Glomerular endothelial cell (primary cell): ENCODE data around the gene MED26. TPM values are rescaled to one million over a fixed set of nuclear protein-coding genes. Genes with fewer than 3 reads are reported as not detected.

ENCODE experiments used
- DNase-seq: peaks from one replicate; pipeline ENCODE4 v3.0.0-alpha.2; 2011; ENCODE audit warnings: low read depth, low spot score; ENCODE audit errors: extremely low read depth
- total RNA-seq: library from RNA; depleted of rRNA; stranded (reverse); fragments of >200 nt; gene quantifications from 2 replicates; pipeline ENCODE4 v1.2.3, GENCODE V29; 2015

Gene MED26
- total RNA-seq, 1 donor from 2014 or later: 11.7 TPM

- no peak for DNase-seq
These were observed 22.8 kb upstream of the MED26 start for GRCh38 chr19:16650821-16651220.

- DNase-seq: no peak
These were observed 21.7 kb upstream of the MED26 start for GRCh38 chr19:16649734-16650133.

GRCh38 chr19:16645140-16645539, 17.1 kb upstream of the MED26 start:
- no peak for DNase-seq

- DNase-seq: no peak
These were observed 13.7 kb upstream of the MED26 start for GRCh38 chr19:16641695-16642094.

- no peak for DNase-seq
These were observed 12.9 kb upstream of the MED26 start for GRCh38 chr19:16640951-16641350.

GRCh38 chr19:16638666-16639065, 10.7 kb upstream of the MED26 start:
- DNase-seq: no peak

- no peak for DNase-seq
These were observed 9.5 kb upstream of the MED26 start for GRCh38 chr19:16637535-16637934.

GRCh38 chr19:16631465-16631864, 3.5 kb upstream of the MED26 start:
- no peak for DNase-seq

- DNase-seq: no peak
These were observed 1.1 kb upstream of the MED26 start for GRCh38 chr19:16628984-16629691.

- no peak for DNase-seq
These were observed 149 bp downstream of the MED26 start for GRCh38 chr19:16627928-16628182.

- DNase-seq: no peak
These were observed 644 bp downstream of the MED26 start for GRCh38 chr19:16627193-16627927.

- no peak for DNase-seq
These were observed 1.2 kb downstream of the MED26 start for GRCh38 chr19:16626796-16627192.

GRCh38 chr19:16625163-16625958, 2.6 kb downstream of the MED26 start:
- no peak for DNase-seq

GRCh38 chr19:16624236-16624635, 3.8 kb downstream of the MED26 start:
- no peak for DNase-seq

- DNase-seq: no peak
These were observed 4.4 kb downstream of the MED26 start for GRCh38 chr19:16623576-16623975.

GRCh38 chr19:16623066-16623465, 4.9 kb downstream of the MED26 start:
- DNase-seq: no peak

GRCh38 chr19:16621165-16621800, 6.7 kb downstream of the MED26 start:
- no peak for DNase-seq

GRCh38 chr19:16620584-16620983, 7.4 kb downstream of the MED26 start:
- DNase-seq: no peak

GRCh38 chr19:16620018-16620417, 8.0 kb downstream of the MED26 start:
- DNase-seq: no peak

GRCh38 chr19:16619457-16619856, 8.5 kb downstream of the MED26 start:
- no peak for DNase-seq

- DNase-seq: no peak
These were observed 9.8 kb downstream of the MED26 start for GRCh38 chr19:16618248-16618647.
